ENCODE data around the gene TBX19. TPM values are rescaled to one million over a fixed set of nuclear protein-coding genes. Genes with fewer than 3 reads are reported as not detected.

Gene TBX19
- total RNA-seq, 1 donor from 2014 or later, result 1.1 TPM

- H3K9me3 Mint-ChIP-seq (ENCODE audit: unreplicated experiment), result peaks cover 2% of the 10 kb centered on the region
- H3K4me2 ChIP-seq (ENCODE audit: low read length), result no peak overlapping the region
- H3K27ac Mint-ChIP-seq (ENCODE audit: unreplicated experiment), result no peak overlapping the region
- no peaks in the 10 kb centered on the region for H3K9me3 ChIP-seq (ENCODE audit: insufficient read depth, low read depth, low read length)
- no peaks in the 10 kb centered on the region for H3K27me3 ChIP-seq (ENCODE audit: insufficient read depth, low read length)
- H2AFZ ChIP-seq (ENCODE audit: low read depth, low read length), result no peak overlapping the region
- H3K4me3 Mint-ChIP-seq (ENCODE audit: unreplicated experiment), result no peak overlapping the region
- H3K27ac ChIP-seq (ENCODE audit: low read depth, low read length), result no peak overlapping the region
- H3K27me3 Mint-ChIP-seq (ENCODE audit: low read depth, unreplicated experiment), result no peaks in the 10 kb centered on the region
- no peaks in the 10 kb centered on the region for H4K20me1 ChIP-seq (ENCODE audit: insufficient read depth, low read length)
- no peaks in the 10 kb centered on the region for H3K36me3 ChIP-seq (ENCODE audit: insufficient read depth, low read length)
- H3K79me2 ChIP-seq (ENCODE audit: insufficient read depth, low read length), result no peaks in the 10 kb centered on the region
- peak; percentile 19 for DNase-seq (ENCODE audit: low read depth)
- peaks cover 3% of the 10 kb centered on the region for H3K4me1 Mint-ChIP-seq (ENCODE audit: low read depth, unreplicated experiment)
- FAIRE-seq, result no peak
- TF ChIP-seq EZH2 (IDR thresholded peaks at IDR 0.05; ENCODE audit: insufficient read depth, low read length) (no peak), CTCF (IDR thresholded peaks at IDR 0.05; ENCODE audit: insufficient read depth, low read depth, low read length) (no peak)
- peaks cover 19% of the 10 kb centered on the region for H3K36me3 Mint-ChIP-seq (ENCODE audit: low read depth, unreplicated experiment)
- H3K4me3 ChIP-seq (ENCODE audit: insufficient read depth, low read depth, low read length), result no peak overlapping the region
- no peak overlapping the region for H3K9ac ChIP-seq (ENCODE audit: low read length)
- peaks cover 6% of the 10 kb centered on the region for H3K4me1 ChIP-seq (ENCODE audit: insufficient read depth, low read length)
These were observed 14.0 kb upstream of the TBX19 start for GRCh38 chr1:168266644-168267186.

- H3K36me3 Mint-ChIP-seq (ENCODE audit: low read depth, unreplicated experiment), result peaks cover 12% of the 10 kb centered on the region
- H3K4me3 ChIP-seq (ENCODE audit: insufficient read depth, low read depth, low read length), result no peak overlapping the region
- no peaks in the 10 kb centered on the region for H3K4me1 ChIP-seq (ENCODE audit: insufficient read depth, low read length)
- peaks cover 2% of the 10 kb centered on the region for H3K9me3 Mint-ChIP-seq (ENCODE audit: unreplicated experiment)
- no peak for FAIRE-seq
- TF ChIP-seq CTCF (IDR thresholded peaks at IDR 0.05; ENCODE audit: insufficient read depth, low read depth, low read length) (no peak), EZH2 (IDR thresholded peaks at IDR 0.05; ENCODE audit: insufficient read depth, low read length) (no peak)
- H3K4me1 Mint-ChIP-seq (ENCODE audit: low read depth, unreplicated experiment), result peaks cover 2% of the 10 kb centered on the region
- no peak overlapping the region for H3K4me3 Mint-ChIP-seq (ENCODE audit: unreplicated experiment)
- H3K27ac Mint-ChIP-seq (ENCODE audit: unreplicated experiment), result no peak overlapping the region
- H3K79me2 ChIP-seq (ENCODE audit: insufficient read depth, low read length), result no peaks in the 10 kb centered on the region
- no peaks in the 10 kb centered on the region for H3K27me3 Mint-ChIP-seq (ENCODE audit: low read depth, unreplicated experiment)
- H3K27ac ChIP-seq (ENCODE audit: low read depth, low read length), result no peak overlapping the region
- H3K27me3 ChIP-seq (ENCODE audit: insufficient read depth, low read length), result no peaks in the 10 kb centered on the region
- no peak overlapping the region for H2AFZ ChIP-seq (ENCODE audit: low read depth, low read length)
- H4K20me1 ChIP-seq (ENCODE audit: insufficient read depth, low read length), result no peaks in the 10 kb centered on the region
- no peaks in the 10 kb centered on the region for H3K9me3 ChIP-seq (ENCODE audit: insufficient read depth, low read depth, low read length)
- DNase-seq (ENCODE audit: low read depth), result no peak
- H3K36me3 ChIP-seq (ENCODE audit: insufficient read depth, low read length), result no peaks in the 10 kb centered on the region
- H3K4me2 ChIP-seq (ENCODE audit: low read length), result no peak overlapping the region
- H3K9ac ChIP-seq (ENCODE audit: low read length), result no peak overlapping the region
These were observed 9.0 kb upstream of the TBX19 start for GRCh38 chr1:168271636-168272035.

DNA sequence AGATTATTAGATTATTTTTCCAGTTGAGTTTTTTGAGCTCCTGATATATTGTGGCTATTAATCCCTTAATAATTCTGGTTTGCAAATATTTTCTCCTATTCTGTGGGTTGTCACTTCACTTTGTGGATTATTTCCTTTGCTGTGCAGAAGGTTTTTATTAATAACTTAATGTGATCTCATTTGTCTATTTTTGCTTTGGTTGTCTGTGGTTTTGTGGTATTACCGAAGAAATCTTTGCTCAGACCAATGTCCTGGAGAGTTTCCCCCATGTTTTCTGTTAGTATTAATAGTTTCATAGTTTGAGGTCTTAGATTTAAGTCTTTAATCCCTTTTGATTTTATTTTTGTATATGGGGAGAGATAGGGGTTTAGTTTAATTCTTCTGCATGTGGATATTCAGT lies 7.1 kb upstream of the TBX19 start:
- H3K36me3 ChIP-seq (ENCODE audit: insufficient read depth, low read length), result no peaks in the 10 kb centered on the region
- H3K9me3 Mint-ChIP-seq (ENCODE audit: unreplicated experiment), result peaks cover 5% of the 10 kb centered on the region
- H3K4me2 ChIP-seq (ENCODE audit: low read length), result no peak overlapping the region
- no peaks in the 10 kb centered on the region for H3K4me1 ChIP-seq (ENCODE audit: insufficient read depth, low read length)
- peaks cover 2% of the 10 kb centered on the region for H3K4me1 Mint-ChIP-seq (ENCODE audit: low read depth, unreplicated experiment)
- no peaks in the 10 kb centered on the region for H3K9me3 ChIP-seq (ENCODE audit: insufficient read depth, low read depth, low read length)
- peaks cover 7% of the 10 kb centered on the region for H3K36me3 Mint-ChIP-seq (ENCODE audit: low read depth, unreplicated experiment)
- FAIRE-seq (no peak), DNase-seq (ENCODE audit: low read depth) (peak; percentile 38)
- H4K20me1 ChIP-seq (ENCODE audit: insufficient read depth, low read length), result no peaks in the 10 kb centered on the region
- H3K27ac Mint-ChIP-seq (ENCODE audit: unreplicated experiment), result no peak overlapping the region
- no peak overlapping the region for H3K4me3 ChIP-seq (ENCODE audit: insufficient read depth, low read depth, low read length)
- H2AFZ ChIP-seq (ENCODE audit: low read depth, low read length), result no peak overlapping the region
- H3K27ac ChIP-seq (ENCODE audit: low read depth, low read length), result no peak overlapping the region
- no peaks in the 10 kb centered on the region for H3K27me3 ChIP-seq (ENCODE audit: insufficient read depth, low read length)
- H3K4me3 Mint-ChIP-seq (ENCODE audit: unreplicated experiment), result no peak overlapping the region
- TF ChIP-seq EZH2 (IDR thresholded peaks at IDR 0.05; ENCODE audit: insufficient read depth, low read length) (no peak), CTCF (IDR thresholded peaks at IDR 0.05; ENCODE audit: insufficient read depth, low read depth, low read length) (no peak)
- H3K27me3 Mint-ChIP-seq (ENCODE audit: low read depth, unreplicated experiment), result no peaks in the 10 kb centered on the region
- H3K79me2 ChIP-seq (ENCODE audit: insufficient read depth, low read length), result no peaks in the 10 kb centered on the region
- no peak overlapping the region for H3K9ac ChIP-seq (ENCODE audit: low read length)
